Erythroblast (primary cell): ENCODE measurements around the gene B3GALNT2.

ENCODE experiments used
- GATA1 ChIP-seq: IDR thresholded peaks from 2 replicates; pipeline ENCODE4 v1.6.1; 2011; ENCODE audit warnings: low read depth, mild to moderate bottlenecking, control low read depth, low read length, moderate library complexity
- POLR2A ChIP-seq: IDR thresholded peaks from 2 replicates; pipeline ENCODE4 v1.6.1; 2011; ENCODE audit warnings: mild to moderate bottlenecking, low read length

GRCh38 chr1:235511470-235512240 lies 7.4 kb upstream of the B3GALNT2 start:
- TF ChIP-seq POLR2A (no peak), GATA1 (no peak)
